GM19035 (cell line): Measurements from ENCODE around the gene GDF3.
"Not testable (repeated sequence)": the region's sequence is repeated elsewhere in the genome, so short reads cannot be mapped to it uniquely, and the experiment has no call there.

Experiments used
- ATAC-seq: cut with Tn5 transposase; IDR thresholded peaks from one replicate; pipeline ENCODE4 v1.9.1; 2021; ENCODE audit not compliant: unreplicated experiment

GDF3 gene

DNA sequence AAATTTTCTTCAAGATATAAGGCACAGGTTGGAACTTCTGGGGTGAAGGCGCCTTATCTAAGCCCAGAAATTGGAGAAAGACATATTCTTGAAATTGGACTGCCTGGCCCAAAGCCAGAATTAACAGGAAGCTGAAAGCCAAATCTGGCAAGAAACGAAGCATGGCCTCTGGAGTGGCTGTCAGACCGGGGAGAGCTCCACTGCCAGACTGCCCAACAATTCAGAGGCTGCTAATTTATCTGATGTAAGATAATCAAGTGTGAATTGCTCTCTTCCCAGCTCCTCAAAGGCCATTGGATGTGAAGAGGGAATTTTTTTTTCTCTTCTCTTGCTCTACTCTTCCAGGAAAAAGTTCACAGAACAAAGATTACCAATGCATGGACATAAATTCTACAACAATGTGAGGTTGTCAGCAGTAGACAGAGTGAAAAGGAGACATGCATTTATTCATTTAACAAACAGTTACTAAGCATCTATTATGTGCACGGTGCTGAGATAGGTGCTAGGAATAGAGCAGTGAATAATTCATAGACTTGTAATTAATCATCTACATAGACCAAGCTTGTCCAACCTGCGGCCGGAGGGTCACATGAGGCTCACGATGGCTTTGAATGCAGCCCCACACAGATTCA, at the start of gene GDF3:
GDF3 (minus strand) TSS at position 210 of the 632 bp plus-strand sequence; CDS start at position 163, 47 bp downstream.
- ATAC-seq = no peak

DNA sequence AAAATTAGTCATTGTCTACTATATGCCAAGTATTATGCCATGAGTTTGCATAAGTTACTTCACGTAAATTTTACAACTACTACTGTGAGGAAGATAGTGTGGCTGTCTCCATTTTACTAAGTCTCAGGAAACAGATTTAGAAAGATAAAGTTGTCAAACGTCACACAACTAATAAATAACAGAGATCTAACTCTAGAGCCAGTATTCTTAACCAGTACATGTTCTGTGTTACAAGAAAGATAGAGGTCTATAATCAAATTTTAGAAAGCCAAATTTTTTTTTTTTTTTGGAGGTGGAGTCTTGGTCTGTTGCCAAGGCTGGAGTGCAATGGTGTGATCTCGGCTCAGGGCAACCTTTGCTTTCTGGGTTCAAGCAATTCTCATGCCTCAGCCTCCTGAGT, 37.4 kb upstream of the GDF3 start:
- no peak for ATAC-seq

DNA sequence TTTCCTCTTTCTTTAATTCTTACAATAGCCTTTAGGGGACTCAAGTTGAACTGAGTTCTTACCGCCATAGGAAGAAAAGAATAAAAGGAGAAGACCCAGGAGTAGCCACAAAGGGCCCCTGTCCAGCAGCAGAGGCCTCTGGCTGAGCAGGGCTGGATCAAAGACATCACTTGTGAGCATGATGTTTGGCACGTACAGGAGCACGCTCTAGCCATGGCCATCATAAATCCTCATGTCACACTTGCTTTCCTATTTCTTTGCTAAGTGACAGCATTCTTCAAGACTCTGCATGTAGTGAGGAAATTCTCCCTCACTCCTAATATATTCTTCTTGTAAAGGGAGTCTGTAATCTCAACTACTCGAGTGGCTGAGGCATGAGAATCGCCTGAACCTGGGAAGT, 35.9 kb upstream of the GDF3 start:
- no peak for ATAC-seq

DNA sequence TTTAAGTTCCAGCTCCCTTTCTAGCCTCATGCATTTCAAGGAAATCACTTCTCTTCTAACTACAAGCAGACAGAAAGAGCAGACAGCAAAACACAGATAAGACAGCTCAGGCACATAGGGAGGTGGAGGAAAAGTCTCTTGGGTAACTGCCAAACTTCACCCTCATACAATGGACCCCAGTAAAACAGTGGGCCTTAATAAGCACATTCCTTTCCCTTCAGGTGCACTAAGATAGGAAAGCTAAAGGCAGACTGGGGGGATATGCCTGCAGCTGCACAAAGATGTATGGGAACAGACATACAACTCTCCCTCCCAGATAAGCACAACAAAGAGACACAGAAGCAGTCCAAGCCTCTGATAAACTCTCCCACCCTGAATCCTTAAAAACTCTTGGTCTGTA, 35.4 kb upstream of the GDF3 start:
- ATAC-seq = not testable (repeated sequence)

DNA sequence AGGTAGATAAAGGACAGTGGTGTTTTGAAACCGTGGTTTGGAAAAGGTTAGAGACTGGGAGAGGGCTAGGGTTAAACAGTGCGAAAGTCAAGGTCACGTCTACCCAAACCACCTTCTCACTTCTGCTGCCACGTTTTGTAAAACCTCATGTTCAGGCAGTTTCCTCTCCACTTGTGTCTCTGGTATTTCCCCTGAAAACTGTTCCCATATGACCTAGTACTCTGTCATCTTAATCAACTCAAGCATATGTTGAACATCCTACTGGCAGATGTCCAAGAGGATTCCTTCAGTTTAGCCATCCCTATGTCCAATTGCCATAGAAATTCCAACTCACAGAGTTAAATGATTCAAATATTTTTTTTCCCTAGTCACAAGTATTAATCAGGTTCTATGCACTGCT, 34.2 kb upstream of the GDF3 start:
- ATAC-seq = no peak

DNA sequence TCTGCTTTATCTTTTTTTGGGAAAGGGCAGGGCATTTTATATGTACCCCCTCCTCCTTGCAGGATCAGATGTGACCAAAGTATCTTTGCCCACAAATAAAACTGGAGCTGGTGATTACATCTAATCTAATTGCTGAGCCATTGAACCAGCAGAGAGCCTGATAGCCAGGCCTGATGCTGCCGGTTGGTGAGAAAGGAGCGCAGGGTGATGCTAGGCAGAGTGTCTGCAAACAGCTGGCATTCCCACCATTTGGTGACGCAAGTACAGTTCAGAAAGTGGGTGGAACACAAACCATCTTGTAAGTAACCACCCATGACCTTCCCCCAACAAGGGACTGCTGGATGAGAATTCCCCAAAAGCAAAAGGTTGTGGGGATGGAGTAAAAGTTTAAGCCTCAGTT, 28.4 kb upstream of the GDF3 start:
- no peak for ATAC-seq

DNA sequence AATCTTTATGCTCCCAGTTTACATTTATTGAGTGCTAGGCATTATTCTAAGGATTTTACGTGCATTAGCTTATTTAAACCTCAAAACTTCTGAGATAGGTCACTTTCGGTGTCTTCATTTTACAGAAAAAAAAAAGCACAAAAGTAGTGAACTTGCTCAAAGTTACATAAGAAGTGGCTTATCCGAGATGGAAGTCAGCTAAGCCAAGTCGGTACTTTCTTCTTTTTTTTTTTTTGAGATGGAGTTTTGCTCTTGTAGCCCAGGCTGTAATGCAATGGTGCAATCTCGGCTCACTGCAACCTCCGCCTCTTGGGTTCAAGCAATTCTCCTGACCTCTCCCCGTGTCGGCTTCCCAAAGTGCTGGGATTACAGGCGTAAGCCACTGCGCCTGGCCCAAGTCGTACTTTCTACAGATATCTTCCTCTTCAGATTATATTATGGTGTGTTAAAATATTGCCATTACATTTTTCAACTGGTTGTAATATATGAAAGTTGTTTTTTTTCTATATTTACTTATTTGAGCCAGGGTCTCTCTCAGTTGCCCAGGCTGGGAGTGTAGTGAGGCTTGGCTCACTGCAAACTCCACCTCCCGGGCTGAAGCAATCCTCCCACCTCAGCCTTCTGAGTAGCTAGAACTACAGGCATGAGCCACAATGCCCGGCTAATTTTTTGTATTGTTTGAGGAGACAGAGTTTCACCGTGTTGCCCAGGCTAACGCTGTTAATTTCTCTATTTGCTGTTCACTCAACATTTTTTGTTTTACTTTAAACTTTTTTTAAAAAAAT, 24.6 kb upstream of the GDF3 start:
- no peak for ATAC-seq

DNA sequence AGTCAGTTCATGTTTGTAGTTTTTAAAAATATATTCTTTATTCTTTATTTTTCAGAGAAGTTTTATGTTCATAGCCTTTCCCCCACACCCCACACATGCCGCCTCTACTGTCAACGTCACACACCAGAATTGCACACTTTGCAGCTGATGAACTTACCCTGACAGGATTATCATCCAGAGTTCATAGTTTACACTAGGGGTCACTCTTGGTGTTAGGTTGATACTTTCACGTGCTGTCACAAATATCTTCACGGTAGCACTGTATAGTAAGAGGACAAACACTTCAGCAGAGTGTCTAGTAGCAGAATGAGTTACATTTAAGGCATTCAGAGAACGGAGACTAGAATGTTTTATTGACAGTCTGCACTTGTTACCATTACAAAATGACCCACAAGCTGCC, 20.8 kb upstream of the GDF3 start:
- no peak for ATAC-seq

DNA sequence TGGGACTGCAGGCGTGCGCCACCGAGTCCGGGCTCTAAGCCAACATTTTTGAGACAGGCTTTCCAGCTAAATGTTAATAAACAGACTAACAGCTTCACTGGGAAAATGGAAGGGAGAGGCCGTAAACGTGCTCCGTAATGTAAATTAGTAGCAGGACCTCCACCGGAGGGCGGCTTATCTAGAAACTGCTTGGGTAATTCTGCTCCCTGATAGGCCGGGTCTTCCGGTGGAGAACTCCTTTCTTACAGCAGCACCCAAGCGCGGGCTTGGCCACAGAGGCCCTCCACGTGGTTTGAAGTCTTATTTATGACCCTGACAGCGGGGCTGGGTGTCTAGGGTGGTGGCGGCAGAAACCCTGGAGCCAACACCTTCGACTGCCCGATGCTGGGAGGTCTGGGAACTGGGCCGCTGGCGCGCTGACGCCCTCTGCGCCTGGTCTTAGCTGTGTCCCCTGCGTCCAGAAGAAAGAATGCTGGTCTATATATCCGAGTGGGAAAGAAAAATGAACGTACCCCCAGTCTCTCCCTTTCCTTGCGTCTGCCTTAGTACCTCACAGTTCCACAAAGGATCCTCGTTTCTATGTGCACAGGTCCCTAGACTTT, 17.4 kb upstream of the GDF3 start:
- no peak for ATAC-seq

DNA sequence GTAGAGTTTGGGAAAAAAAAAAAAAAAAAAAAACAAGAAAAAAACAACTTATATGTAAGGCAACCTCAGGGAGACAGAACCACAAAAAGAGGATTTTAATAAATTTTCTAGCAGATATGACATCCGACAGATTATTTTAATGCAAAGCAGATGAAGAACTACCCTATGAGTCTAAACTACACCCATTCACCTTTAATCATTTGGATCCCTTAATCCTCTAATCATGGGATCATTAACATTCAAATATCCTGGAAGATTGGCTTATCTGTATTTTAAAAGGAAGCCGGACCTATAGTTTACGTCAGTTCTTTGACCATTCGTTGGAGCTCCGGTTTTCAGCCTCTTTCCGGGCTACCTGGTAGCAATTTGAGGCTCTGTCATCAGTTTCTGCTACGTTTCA, 15.6 kb upstream of the GDF3 start, which contains the start of gene DPPA3:
DPPA3 (plus strand) TSS at position 301 of the 400 bp plus-strand sequence. CDS start 138 bp downstream, outside the sequence.
- ATAC-seq = no peak

DNA sequence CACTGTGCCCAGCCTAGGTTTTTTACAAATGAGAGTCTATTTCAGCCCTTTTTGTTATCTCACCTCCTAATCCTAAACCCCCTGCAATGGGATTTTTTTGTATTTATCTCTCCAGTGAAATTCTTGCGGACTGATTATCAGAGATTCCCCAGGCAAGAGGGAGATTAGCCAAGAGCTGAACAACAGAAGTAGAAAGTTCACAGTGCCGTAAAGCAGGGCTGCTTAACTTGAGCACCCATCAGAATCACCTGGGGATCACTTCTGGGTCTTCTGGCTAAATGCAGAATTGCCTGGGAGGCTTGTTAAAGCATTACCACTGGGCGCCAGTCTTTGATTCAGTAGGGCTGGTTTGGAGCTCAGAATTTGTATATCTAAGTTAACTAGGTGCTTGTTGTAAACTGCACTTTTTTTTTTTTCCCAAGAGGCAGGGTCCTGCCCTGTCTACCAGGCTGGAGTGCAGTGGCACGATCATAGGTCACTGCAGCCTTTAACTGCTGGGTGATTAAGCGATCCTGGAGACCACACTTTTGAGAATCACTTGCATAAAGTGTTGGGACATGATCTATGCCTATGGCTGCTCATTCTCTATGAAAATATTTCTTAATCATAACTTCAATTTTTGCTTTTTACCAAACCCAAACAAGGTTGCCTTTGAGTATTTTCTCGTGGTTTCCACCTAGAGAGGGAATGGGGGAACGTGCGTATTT, 14.5 kb upstream of the GDF3 start:
- no peak for ATAC-seq

DNA sequence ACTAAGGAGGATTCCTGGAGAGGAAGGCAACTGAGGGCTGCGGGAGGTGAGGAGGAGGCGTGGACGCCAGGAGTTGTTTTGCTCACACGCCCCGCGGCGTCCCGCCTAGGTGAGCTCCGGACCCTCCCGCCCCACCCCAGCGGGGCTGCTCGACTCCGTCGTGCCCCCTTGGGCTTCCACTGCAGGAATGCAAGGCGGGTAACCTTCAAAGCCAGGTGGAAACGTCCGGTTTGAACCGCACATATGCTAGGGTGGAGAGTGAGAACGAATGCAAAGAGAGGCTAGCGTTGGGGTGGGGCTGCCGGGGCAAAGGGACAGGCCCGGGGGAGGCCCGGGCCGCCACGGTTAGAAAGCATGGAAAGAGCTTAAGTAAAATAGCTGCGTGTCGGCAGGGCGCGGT, 10.3 kb upstream of the GDF3 start:
- ATAC-seq = no peak

DNA sequence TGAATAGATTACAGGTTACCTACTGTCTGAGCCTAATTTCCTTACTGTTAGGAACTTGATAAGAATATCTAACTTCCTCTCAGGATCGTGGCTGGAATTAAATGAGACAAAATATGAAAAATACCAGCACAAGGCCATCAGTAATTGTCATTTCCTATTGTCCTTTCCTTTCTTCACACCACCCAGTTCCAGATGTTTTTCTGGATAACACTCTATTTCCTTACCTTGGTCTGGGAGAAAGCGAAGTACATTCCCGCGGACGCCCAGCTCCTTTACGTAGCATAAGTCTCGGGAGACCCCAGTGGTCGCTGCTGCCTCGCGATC, 376 bp downstream of the GDF3 start:
- no peak for ATAC-seq

DNA sequence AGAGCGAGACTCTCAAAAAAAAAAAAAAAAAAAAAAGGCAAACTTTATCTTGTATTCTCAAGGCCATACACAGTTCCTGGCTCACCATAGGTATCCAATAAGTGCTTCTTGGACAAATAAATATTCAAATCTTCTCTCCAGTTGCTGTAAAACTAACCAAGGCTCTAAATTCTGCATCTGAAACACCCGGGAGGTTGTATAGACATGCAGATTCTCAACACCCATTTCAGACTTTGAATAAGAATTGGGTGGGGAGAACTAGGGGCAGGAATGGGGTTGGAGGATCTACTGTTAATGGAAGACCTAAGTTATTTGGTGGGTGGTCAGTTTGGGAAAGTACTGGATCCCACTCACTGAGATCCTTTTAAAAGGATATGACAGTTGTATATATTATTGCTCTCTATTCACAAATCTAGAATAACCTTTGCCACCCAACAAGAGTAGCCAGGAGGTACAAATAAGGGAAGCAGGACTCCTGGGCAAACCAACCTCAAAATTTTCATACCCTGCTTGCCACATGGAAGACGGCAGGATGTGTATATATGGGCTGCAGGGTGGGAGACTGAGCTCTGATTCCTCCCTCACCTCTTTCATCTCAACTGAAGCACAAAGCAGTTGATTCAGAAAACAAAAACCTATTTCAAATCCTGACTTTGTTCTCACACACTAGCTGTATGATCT, 879 bp downstream of the GDF3 start:
- ATAC-seq = no peak

DNA sequence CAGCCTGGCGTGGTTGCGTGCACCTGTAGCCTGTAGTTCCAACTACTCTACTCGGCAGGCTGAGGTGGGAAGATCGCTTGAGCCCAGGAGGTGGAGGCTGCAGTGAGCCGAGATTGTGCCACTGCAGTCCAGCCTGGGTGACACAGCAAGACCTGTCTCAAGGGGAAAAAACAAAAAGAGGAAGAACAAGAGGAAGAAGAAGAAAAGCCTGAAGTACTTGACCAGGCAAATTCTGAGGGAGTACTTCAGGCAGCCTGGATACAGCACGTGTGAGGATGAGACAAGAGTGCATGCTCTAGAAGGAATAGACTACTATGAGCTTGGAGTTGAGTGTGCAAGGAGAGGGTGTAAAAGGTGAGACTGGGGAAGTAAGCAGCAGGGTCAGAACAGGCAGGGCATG, 1.8 kb downstream of the GDF3 start:
- no peak for ATAC-seq

DNA sequence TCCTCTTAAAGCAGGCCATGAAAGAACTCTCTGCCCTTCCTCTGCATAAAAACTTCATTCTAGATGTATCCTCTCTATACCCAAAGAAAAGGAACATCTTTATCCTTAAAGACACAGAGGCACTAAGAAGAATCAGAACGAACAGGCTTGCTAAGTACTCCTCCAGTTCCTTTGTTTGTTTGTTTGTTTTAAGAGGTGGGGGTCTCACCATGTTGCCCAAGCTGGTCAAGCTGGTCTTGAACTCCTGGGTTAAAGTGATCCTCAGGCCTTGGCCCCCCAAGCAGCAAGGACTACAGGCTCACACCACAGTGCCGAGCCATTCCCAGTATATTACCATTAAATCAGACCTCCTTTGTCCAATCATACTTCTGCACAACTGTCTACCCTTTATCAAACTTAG, 14.0 kb downstream of the GDF3 start:
- no peak for ATAC-seq

DNA sequence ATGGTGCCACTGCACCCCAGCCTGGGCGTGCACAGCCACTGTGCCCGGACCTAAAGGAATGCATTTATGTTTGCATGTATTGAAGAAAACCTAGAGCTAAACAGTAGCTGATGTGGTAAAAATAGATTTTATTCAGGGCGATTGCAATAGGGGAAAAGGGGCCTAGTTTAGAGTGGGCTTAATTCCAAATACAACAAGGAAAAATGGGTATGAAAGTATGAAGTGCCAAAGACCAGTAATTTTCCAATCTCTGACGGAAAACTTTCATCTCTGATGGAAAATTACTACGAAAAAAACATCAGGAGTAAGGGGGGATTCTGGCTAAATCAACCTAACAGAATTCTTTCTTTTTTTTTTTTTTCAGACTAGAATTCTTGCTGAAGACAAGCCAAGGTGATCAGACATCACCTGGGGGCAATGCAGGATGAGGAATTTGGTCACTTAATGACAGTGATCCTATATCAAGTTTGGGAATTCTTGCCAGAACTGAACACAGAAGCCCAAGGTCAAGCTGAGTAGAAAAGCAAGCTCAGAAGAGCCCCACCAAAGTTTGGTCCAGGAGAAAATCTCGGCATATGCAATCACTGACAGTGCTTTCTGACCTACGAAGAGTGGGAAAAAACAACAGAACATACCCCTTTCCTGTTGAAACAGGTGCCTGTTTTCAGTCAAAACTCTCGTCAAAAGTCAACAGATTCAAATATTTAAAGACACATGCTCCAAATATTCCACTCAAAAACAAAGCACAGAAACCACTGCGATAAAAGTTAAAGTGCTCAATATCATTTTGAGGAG, 16.1 kb downstream of the GDF3 start:
- ATAC-seq = no peak

DNA sequence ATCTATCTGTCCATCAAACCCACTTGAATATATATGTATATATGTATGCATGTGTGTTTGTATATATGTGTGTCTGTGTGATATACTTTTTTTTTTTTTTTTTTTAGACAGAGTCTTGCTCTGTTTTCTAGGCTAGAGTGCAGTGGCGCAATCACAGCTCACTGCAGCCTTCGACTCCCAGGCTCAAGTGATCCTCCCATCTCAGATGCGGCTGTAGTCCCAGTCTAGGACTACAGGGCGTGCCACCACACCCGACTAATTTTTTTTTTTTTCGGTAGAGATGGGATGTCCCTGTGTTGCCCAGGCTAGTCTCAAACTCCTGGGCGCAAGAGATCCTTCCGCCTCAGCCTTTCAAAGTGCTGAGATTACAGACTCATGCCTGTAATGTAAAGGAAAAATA, 16.8 kb downstream of the GDF3 start:
- ATAC-seq = no peak

DNA sequence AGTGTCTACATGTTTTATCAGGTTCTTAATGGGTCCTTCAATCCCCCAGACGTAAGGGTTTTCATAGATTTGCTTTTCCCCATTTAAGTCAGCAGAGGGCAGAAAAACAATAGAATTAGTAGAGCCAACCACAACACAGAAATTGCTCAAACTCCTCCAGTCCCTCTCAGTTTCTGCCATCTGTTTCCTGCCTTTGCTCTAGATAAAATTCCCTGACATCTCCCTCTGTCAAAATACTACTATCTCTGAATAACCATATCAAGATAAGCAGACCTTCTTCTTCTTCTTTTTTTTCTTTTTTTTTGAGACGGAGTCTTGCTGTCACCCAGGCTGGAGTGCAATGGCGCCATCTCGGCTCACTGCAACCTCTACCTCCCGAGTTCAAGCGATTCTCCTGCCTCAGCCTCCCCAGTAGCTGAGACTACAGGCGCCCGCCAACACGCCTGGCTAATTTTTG, 18.1 kb downstream of the GDF3 start:
- not testable (repeated sequence) for ATAC-seq

DNA sequence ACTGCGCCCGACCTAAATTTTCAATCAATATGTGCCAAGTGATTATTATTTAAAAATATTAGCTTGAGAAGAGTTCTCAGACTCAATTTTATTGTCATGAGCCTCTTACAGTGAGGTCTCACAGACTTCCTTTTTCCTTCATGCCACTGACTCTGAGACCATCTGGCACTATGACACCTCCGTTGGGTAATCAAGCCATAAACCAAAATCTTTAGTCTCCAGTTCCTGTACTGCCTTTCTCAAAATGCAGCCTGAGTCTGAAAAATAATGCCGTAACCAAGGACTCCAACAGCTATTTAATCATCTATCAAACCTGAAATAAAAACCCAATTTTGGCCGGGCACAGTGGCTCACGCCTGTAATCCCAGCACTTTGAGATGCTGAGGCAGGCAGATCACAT, 20.1 kb downstream of the GDF3 start:
- ATAC-seq = not testable (repeated sequence)
